Measurements from ENCODE around the gene PDE3A.

- no peak for TF ChIP-seq POLR2A (IDR thresholded peaks at IDR 0.05)
- TF ChIP-seq CTCF (IDR thresholded peaks at IDR 0.05) = no peak
- TF ChIP-seq POLR2AphosphoS5 (IDR thresholded peaks at IDR 0.05) = no peak
Measured at GRCh38 chr12:20448781-20449180, 80.4 kb downstream of the PDE3A start.

All from transverse colon (tissue), 4 donors.